HCT116 (cell line): ENCODE data around the gene MX2. TPM values are rescaled to one million over a fixed set of nuclear protein-coding genes. Genes with fewer than 3 reads are reported as not detected.

Source experiments
- ATAC-seq: fragments of 200-7000 bp; cut with Tn5 transposase; 2 replicates; pipeline ENCODE4 v1.9.1; 2020; ENCODE audit warnings: mild to moderate bottlenecking, moderate library complexity
- BruUV-seq: library from RNA; stranded (reverse); fragments of 400-500 nt; replicated peaks from 2 replicates; lab custom pipeline; 2021; lab: Mats Ljungman, UMichigan
- CTCF ChIA-PET: fragments of 300-600 bp; sonication (Branson Sonifier 250); formaldehyde crosslinking; loops from one replicate; lab custom pipeline; 2021; ENCODE audit warnings: antibody characterized with exemption; lab: Charles Lee
- POLR2A ChIA-PET: fragments of 300-600, 350-600 bp; sonication (Branson Sonifier 250); formaldehyde crosslinking; loops from one replicate; lab custom pipeline; 2021; ENCODE audit warnings: antibody characterized with exemption; lab: Charles Lee
- RAD21 ChIA-PET, 2 experiments: fragments of 300-600 bp; sonication (Branson Sonifier 250); formaldehyde crosslinking; loops; one replicate each; lab custom pipeline; 2023; ENCODE audit warnings: low total read pairs in 2 of 2; ENCODE audit not compliant: uncharacterized antibody in 2 of 2, unreplicated experiment in 2 of 2, low non-redundant PET in 1 of 2; lab: Charles Lee
- DNase-seq: peaks from one replicate; pipeline ENCODE4 v3.0.0-alpha.2; 2010; ENCODE audit warnings: low read depth, low spot score
- H2AFZ ChIP-seq: fragments of 200-600 bp; shearing (Covaris generic), sonication (generic); 2 replicates; pipeline ENCODE4 v1.6.1; 2017; ENCODE audit warnings: low read depth, mixed run types, mixed read lengths, antibody characterized with exemption, low read length; ENCODE audit not compliant: poor library complexity, severe bottlenecking
- H3K27ac ChIP-seq: 2 replicates; pipeline ENCODE4 v1.5.1; 2012; ENCODE audit warnings: low read depth, low read length
- H3K27me3 ChIP-seq: fragments of 200-600 bp; sonication (generic); 2 replicates; pipeline ENCODE4 v1.6.1; 2016; ENCODE audit warnings: mixed run types, low read length, mixed read lengths; ENCODE audit not compliant: insufficient read depth
- H3K36me3 ChIP-seq, 2 experiments: fragments of 200-500 bp in 1 of 2; fragments of 200-600 bp in 1 of 2; sonication (Bioruptor generic) in 1 of 2; sonication (generic) in 1 of 2; 2 replicates each; pipeline versions ENCODE4 v1.5.1 to v1.6.1; 2014 to 2016; ENCODE audit warnings: low read length in 2 of 2, inconsistent platforms in 1 of 2, mixed read lengths in 1 of 2, mixed run types in 1 of 2; ENCODE audit not compliant: insufficient read depth in 2 of 2, control insufficient read depth in 1 of 2
- H3K4me1 ChIP-seq, 2 experiments: fragments of 200-600 bp in 1 of 2; sonication (generic) in 1 of 2; 2 replicates each; pipeline versions ENCODE4 v1.5.1 to v1.6.1; 2012 to 2017; ENCODE audit warnings: low read length in 2 of 2, inconsistent platforms in 1 of 2, mild to moderate bottlenecking in 1 of 2, mixed read lengths in 1 of 2, mixed run types in 1 of 2, moderate library complexity in 1 of 2; ENCODE audit not compliant: insufficient read depth in 2 of 2, control insufficient read depth in 1 of 2
- H3K4me2 ChIP-seq: fragments of 200-600 bp; sonication (generic); 2 replicates; pipeline ENCODE4 v1.6.1; 2017; ENCODE audit warnings: mixed run types, low read length, mixed read lengths
- H3K4me3 ChIP-seq, 2 experiments: fragments of 200-600 bp in 1 of 2; sonication (generic) in 1 of 2; replicated peaks in 1 of 2; 2 replicates each; pipeline ENCODE4 v1.5.1; 2011 to 2016; ENCODE audit warnings: low read length in 2 of 2, control low read depth in 1 of 2, low read depth in 1 of 2, mild to moderate bottlenecking in 1 of 2, mixed read lengths in 1 of 2, mixed run types in 1 of 2
- H3K79me2 ChIP-seq: fragments of 200-600 bp; sonication (generic); 2 replicates; pipeline ENCODE4 v1.6.1; 2017; ENCODE audit warnings: mild to moderate bottlenecking, mixed run types, low read length, moderate library complexity, mixed read lengths; ENCODE audit not compliant: insufficient read depth
- H3K9ac ChIP-seq: fragments of 200-600 bp; sonication (generic); 2 replicates; pipeline ENCODE4 v1.6.1; 2016; ENCODE audit warnings: low read length, mixed read lengths
- H3K9me2 ChIP-seq: fragments of 200-600 bp; sonication (generic), shearing (Covaris generic); 2 replicates; pipeline ENCODE4 v1.6.1; 2017; ENCODE audit warnings: mixed run types, mild to moderate bottlenecking, moderate library complexity; ENCODE audit not compliant: insufficient read depth
- H3K9me3 ChIP-seq, 2 experiments: fragments of 200-500 bp in 1 of 2; fragments of 200-600 bp in 1 of 2; sonication (Bioruptor generic) in 1 of 2; sonication (generic) in 1 of 2; 2 replicates each; pipeline ENCODE4 v1.6.1; 2014 to 2017; ENCODE audit warnings: low read length in 2 of 2, mixed read lengths in 2 of 2, inconsistent platforms in 1 of 2, low read depth in 1 of 2, mild to moderate bottlenecking in 1 of 2, mixed run types in 1 of 2, moderate library complexity in 1 of 2; ENCODE audit not compliant: control insufficient read depth in 1 of 2, insufficient read depth in 1 of 2
- H4K20me1 ChIP-seq: fragments of 200-600 bp; sonication (generic), shearing (Covaris generic); 2 replicates; pipeline ENCODE4 v1.6.1; 2017; ENCODE audit warnings: mixed run types, mild to moderate bottlenecking, moderate library complexity; ENCODE audit not compliant: insufficient read depth
- CBX3 ChIP-seq: IDR thresholded peaks from 2 replicates; pipeline ENCODE4 v1.6.1; 2012; ENCODE audit warnings: low read depth
- CEBPB ChIP-seq: IDR thresholded peaks from 2 replicates; pipeline ENCODE4 v1.6.1; 2012; ENCODE audit warnings: low read depth
- ELF1 ChIP-seq: IDR thresholded peaks from 2 replicates; pipeline ENCODE4 v1.6.1; 2012; ENCODE audit warnings: low read depth, borderline replicate concordance
- EZH2phosphoT487 ChIP-seq: fragments of 200-600 bp; IDR thresholded peaks from 2 replicates; pipeline ENCODE4 v1.6.1; 2018; ENCODE audit warnings: antibody characterized with exemption, borderline replicate concordance
- FOSL1 ChIP-seq: IDR thresholded peaks from 2 replicates; pipeline ENCODE4 v1.6.1; 2012; ENCODE audit warnings: low read depth
- POLR2A ChIP-seq: IDR thresholded peaks from 2 replicates; pipeline ENCODE4 v1.7.0; 2011; ENCODE audit warnings: borderline replicate concordance; ENCODE audit not compliant: insufficient read depth, insufficient read length; ENCODE audit errors: extremely low read depth
- SP1 ChIP-seq: IDR thresholded peaks from 2 replicates; pipeline ENCODE4 v1.6.1; 2012; ENCODE audit warnings: low read depth
- ZFX ChIP-seq: fragments of 450-650 bp; IDR thresholded peaks from 2 replicates; pipeline ENCODE4 v1.6.1; 2017
- ZNF274 ChIP-seq: fragments of 200-500 bp; sonication (Bioruptor generic); IDR thresholded peaks from 2 replicates; pipeline ENCODE4 v1.6.1; 2014; ENCODE audit warnings: mild to moderate bottlenecking, low read depth, low read length, inconsistent platforms
- intact Hi-C: fragments of 100-400 bp; cut with micrococcal nuclease; formaldehyde crosslinking; loops from 2 replicates; pipeline ENCODE4 v1.10.0; 2022
- total RNA-seq: library from RNA; stranded (reverse); gene quantifications from one replicate; pipeline ENCODE4 v1.2.1, GENCODE V29; 2021; ENCODE audit not compliant: unreplicated experiment
- TF ChIP-seq, protein P1 (sequence below): IDR thresholded peaks from 2 replicates; pipeline ENCODE4 v1.6.1; 2011; ENCODE audit warnings: mild to moderate bottlenecking, low read length, moderate library complexity; ENCODE audit not compliant: insufficient replicate concordance; ENCODE audit errors: extremely low read depth
- TF ChIP-seq, protein P2 (sequence below): IDR thresholded peaks from 2 replicates; pipeline ENCODE4 v1.6.1; 2012
- TF ChIP-seq, protein P3 (sequence below), 3 experiments: fragments of 200-600 bp in 1 of 3; sonication (generic) in 1 of 3; IDR thresholded peaks in 2 of 3; conservative IDR thresholded peaks in 1 of 3; 2 replicates each; pipeline ENCODE4 v1.5.1; 2012 to 2017; ENCODE audit warnings: low read depth in 2 of 3, low read length in 2 of 3, antibody characterized with exemption in 1 of 3, borderline replicate concordance in 1 of 3, control low read depth in 1 of 3, mild to moderate bottlenecking in 1 of 3, mixed read lengths in 1 of 3, mixed run types in 1 of 3, moderate library complexity in 1 of 3; ENCODE audit not compliant: insufficient read depth in 1 of 3

Gene MX2
- total RNA-seq, 1 experiment from 2014 or later, result 0.22 TPM

DNA sequence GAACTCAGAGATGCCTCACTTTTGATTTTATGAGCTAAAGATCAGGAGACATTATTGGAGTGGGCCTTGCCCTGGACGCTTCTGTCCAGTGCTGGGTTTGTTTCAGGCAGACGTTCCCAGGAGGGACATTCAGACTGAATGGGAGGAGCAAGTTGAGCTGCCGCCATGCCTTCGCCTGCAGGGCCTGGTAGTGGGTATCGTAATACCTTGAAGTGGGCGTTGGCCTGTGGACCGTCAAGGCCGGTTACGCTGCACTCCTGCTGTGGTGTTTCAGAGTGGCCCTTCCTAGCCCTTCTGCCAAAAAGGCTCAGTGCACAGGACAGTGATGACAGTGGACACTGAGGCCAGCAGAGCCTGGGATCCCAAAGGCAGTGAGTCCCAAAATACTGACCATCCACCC lies 43.6 kb upstream of the MX2 start:
- no peaks in the 10 kb centered on the region for H3K9me2 ChIP-seq
- H3K4me1 ChIP-seq, result no peaks in the 10 kb centered on the region
- H3K9me3 ChIP-seq, result no peaks in the 10 kb centered on the region
- no peak overlapping the region for H3K4me3 ChIP-seq
- intact Hi-C loops, result no loop called here
- no peaks in the 10 kb centered on the region for H3K79me2 ChIP-seq
- ATAC-seq (no peak), DNase-seq (no peak)
- ChIA-PET RAD21 (no interaction called here), CTCF (interaction anchor here (1.5 kb wide), 1 partner anchor 35 kb away, joined by 5 read pairs; no protein-coding TSS in a partner anchor), POLR2A (no interaction called here)
- no peak overlapping the region for H3K27ac ChIP-seq
- no peak overlapping the region for H2AFZ ChIP-seq
- BruUV-seq, result no TSS peak
- no peaks in the 10 kb centered on the region for H4K20me1 ChIP-seq
- no peaks in the 10 kb centered on the region for H3K36me3 ChIP-seq
- no peaks in the 10 kb centered on the region for H3K27me3 ChIP-seq
- H3K9ac ChIP-seq, result no peak overlapping the region
- TF ChIP-seq FOSL1, result no peak
- no peak for TF ChIP-seq POLR2A
- no peak for TF ChIP-seq ELF1
- TF ChIP-seq ZNF274, result no peak
- TF ChIP-seq, protein P1, sequence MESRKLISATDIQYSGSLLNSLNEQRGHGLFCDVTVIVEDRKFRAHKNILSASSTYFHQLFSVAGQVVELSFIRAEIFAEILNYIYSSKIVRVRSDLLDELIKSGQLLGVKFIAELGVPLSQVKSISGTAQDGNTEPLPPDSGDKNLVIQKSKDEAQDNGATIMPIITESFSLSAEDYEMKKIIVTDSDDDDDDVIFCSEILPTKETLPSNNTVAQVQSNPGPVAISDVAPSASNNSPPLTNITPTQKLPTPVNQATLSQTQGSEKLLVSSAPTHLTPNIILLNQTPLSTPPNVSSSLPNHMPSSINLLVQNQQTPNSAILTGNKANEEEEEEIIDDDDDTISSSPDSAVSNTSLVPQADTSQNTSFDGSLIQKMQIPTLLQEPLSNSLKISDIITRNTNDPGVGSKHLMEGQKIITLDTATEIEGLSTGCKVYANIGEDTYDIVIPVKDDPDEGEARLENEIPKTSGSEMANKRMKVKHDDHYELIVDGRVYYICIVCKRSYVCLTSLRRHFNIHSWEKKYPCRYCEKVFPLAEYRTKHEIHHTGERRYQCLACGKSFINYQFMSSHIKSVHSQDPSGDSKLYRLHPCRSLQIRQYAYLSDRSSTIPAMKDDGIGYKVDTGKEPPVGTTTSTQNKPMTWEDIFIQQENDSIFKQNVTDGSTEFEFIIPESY, result no peak
- no peak for TF ChIP-seq ZFX
- no peak for TF ChIP-seq SP1
- TF ChIP-seq CEBPB, result no peak
- no peak for TF ChIP-seq EZH2phosphoT487
- TF ChIP-seq, protein P2, sequence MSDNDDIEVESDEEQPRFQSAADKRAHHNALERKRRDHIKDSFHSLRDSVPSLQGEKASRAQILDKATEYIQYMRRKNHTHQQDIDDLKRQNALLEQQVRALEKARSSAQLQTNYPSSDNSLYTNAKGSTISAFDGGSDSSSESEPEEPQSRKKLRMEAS, result no peak
- TF ChIP-seq, protein P3, sequence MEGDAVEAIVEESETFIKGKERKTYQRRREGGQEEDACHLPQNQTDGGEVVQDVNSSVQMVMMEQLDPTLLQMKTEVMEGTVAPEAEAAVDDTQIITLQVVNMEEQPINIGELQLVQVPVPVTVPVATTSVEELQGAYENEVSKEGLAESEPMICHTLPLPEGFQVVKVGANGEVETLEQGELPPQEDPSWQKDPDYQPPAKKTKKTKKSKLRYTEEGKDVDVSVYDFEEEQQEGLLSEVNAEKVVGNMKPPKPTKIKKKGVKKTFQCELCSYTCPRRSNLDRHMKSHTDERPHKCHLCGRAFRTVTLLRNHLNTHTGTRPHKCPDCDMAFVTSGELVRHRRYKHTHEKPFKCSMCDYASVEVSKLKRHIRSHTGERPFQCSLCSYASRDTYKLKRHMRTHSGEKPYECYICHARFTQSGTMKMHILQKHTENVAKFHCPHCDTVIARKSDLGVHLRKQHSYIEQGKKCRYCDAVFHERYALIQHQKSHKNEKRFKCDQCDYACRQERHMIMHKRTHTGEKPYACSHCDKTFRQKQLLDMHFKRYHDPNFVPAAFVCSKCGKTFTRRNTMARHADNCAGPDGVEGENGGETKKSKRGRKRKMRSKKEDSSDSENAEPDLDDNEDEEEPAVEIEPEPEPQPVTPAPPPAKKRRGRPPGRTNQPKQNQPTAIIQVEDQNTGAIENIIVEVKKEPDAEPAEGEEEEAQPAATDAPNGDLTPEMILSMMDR (IDR thresholded peaks at IDR 0.05 in 2 of 3, conservative IDR thresholded peaks at IDR 0.05 in 1 of 3; ENCODE audit: borderline replicate concordance in 1 of 3, insufficient read depth in 1 of 3, low read depth in 2 of 3, low read length in 2 of 3), result no peak
- no peak for TF ChIP-seq CBX3
- no peak overlapping the region for H3K4me2 ChIP-seq
